Neural progenitor cell (in vitro differentiated cells): ENCODE measurements around the gene ITPR1.

ENCODE experiments used
- EZH2 ChIP-seq: fragments of 200-600 bp; sonication (generic); IDR thresholded peaks from 2 replicates; pipeline ENCODE4 v1.6.1; 2017; ENCODE audit warnings: antibody characterized with exemption, mild to moderate bottlenecking, moderate library complexity
- EZH2phosphoT487 ChIP-seq: fragments of 200-600 bp; sonication (generic); IDR thresholded peaks from 2 replicates; pipeline ENCODE4 v1.6.1; 2017; ENCODE audit warnings: antibody characterized with exemption
- TF ChIP-seq, protein P1 (sequence below): fragments of 200-600 bp; sonication (generic); IDR thresholded peaks from 2 replicates; pipeline ENCODE4 v1.5.1; 2017; ENCODE audit warnings: antibody characterized with exemption, mild to moderate bottlenecking

- TF ChIP-seq, protein P1, sequence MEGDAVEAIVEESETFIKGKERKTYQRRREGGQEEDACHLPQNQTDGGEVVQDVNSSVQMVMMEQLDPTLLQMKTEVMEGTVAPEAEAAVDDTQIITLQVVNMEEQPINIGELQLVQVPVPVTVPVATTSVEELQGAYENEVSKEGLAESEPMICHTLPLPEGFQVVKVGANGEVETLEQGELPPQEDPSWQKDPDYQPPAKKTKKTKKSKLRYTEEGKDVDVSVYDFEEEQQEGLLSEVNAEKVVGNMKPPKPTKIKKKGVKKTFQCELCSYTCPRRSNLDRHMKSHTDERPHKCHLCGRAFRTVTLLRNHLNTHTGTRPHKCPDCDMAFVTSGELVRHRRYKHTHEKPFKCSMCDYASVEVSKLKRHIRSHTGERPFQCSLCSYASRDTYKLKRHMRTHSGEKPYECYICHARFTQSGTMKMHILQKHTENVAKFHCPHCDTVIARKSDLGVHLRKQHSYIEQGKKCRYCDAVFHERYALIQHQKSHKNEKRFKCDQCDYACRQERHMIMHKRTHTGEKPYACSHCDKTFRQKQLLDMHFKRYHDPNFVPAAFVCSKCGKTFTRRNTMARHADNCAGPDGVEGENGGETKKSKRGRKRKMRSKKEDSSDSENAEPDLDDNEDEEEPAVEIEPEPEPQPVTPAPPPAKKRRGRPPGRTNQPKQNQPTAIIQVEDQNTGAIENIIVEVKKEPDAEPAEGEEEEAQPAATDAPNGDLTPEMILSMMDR, result no peak
- no peak for TF ChIP-seq EZH2phosphoT487
- TF ChIP-seq EZH2, result no peak
Observed at GRCh38 chr3:4862973-4863372, 369.8 kb downstream of the ITPR1 start.
